Pulmonary artery endothelial cell (primary cell): ENCODE measurements around the gene PPDPF. TPM values are rescaled to one million over a fixed set of nuclear protein-coding genes. Genes with fewer than 3 reads are reported as not detected.

Source experiments
- DNase-seq: peaks from one replicate; pipeline ENCODE4 v3.0.0-alpha.2; 2011; ENCODE audit warnings: low read depth, low spot score
- total RNA-seq: library from RNA; depleted of rRNA; stranded (reverse); fragments of >200 nt; gene quantifications from 2 replicates; pipeline ENCODE4 v1.2.3, GENCODE V29; 2014

The PPDPF gene
- total RNA-seq, 1 donor from 2014 or later, result 21.4 TPM

GRCh38 chr20:63487116-63487764 is 33.3 kb upstream of the PPDPF start:
- DNase-seq, result no peak

- DNase-seq, result no peak
These were observed 32.8 kb upstream of the PPDPF start for GRCh38 chr20:63487781-63488241.

- no peak for DNase-seq
These were observed 32.0 kb upstream of the PPDPF start for GRCh38 chr20:63488315-63489251.

DNA sequence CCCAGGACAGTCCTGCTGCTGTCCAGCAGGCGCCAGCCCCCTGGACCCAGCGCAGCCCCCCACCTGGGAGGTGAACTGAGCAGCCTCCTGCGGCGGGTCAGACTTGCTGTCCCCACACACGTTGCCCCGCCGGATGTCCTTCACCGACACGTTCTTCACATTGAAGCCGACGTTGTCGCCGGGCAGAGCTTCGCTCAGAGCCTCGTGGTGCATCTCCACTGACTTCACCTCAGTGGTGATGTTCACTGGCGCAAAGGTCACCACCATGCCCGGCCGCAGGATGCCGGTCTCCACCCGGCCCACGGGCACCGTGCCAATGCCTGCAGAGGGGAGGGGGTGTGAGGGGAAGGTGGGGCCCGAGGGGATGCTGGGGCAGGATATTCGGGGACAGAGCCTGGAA is 30.1 kb upstream of the PPDPF start:
- no peak for DNase-seq

DNA sequence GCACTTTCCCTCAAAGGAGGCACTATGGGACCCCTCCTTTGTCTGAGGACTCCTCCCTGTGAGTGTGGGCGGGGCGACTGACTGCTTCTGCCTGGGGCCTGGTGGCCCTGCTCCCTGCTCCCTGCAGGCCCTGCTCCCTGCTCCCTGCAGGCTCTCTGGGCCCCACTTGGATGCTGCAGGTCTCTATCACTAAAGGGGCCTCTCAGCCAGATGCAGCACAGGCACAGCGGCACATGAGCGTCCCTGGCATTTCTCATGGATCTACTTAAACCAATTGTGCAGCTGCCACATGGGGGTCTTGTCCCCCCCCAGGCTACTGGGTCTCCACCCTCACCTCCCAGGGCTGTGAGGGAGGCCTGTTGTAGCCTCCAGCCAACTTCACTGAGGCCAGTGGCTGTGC is 29.5 kb upstream of the PPDPF start:
- DNase-seq, result no peak

- no peak for DNase-seq
These were observed 28.8 kb upstream of the PPDPF start for GRCh38 chr20:63491635-63492230.

DNA sequence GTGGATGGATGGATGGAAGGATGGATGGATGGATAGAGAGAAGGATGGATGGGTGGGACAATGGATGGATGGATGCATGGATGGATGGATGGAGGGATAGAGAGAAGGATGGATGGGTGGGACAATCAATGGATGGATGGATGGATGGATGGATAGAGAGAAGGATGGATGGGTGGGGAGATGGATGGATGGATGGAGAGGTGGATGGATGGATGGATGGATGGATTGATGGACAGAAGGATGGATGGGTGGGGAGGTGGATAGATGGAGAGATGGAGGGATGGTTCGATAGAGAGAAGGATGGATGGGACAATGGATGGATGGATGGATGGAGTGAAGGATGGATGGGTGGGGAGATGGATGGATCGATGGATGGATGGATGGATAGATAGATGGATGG is 28.0 kb upstream of the PPDPF start:
- DNase-seq, result no peak

GRCh38 chr20:63492982-63493381 is 27.6 kb upstream of the PPDPF start:
- DNase-seq, result no peak

- DNase-seq, result no peak
These were observed 27.0 kb upstream of the PPDPF start for GRCh38 chr20:63493563-63494020.

DNA sequence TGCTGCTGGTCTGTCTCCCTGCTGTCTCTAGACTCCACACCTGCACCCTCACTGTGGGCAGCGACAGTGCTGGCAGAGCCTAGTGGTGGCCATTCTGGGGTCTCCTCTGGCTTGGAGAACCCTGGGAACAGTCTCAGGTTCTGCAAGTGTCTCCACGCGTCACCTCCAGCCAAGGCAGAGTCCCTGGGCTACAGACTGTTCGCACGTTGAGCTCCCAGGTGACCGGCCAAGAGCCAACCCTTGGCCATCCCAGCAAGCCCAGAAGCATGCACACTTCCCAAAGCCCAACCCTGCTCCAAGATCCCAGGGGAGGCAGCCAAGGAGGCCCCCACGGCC is 26.5 kb upstream of the PPDPF start:
- DNase-seq, result no peak

DNA sequence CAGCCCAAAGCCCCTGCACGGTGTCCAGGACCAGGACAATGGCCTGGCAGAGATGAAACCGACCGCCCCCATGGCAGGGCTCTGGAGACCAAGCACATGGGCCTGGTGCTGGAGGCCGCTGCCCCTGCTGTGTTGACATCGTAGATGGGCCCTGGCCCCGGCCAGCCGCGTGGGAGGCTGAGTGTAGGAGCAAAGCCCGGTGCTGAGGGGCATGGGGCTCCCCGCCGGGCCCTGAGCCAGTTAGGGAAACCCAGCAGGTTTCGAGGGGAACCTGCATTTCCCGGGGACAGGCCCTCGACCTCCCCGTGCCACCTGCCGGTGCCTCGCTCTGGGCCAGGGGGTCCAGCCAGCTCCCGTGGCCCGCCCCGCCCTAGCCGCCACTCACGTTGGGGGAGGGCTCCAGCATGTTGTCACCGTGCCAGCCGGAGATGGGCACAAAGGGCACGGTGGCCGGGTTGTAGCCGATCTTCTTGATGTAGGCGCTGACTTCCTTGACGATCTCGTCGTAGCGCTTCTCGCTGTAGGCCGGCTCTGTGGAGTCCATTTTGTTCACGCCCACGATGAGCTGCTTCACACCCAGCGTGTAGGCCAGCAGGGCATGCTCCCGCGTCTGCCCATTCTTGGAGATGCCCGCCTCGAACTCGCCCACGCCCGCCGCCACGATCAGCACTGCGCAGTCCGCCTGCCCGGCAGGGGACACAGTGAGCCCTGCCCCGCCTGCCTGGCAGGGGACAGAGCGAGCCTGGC is 26.0 kb upstream of the PPDPF start:
- DNase-seq, result no peak

GRCh38 chr20:63495167-63495720 is 25.3 kb upstream of the PPDPF start:
- no peak for DNase-seq

GRCh38 chr20:63495741-63496595 is 24.6 kb upstream of the PPDPF start:
- no peak for DNase-seq

DNA sequence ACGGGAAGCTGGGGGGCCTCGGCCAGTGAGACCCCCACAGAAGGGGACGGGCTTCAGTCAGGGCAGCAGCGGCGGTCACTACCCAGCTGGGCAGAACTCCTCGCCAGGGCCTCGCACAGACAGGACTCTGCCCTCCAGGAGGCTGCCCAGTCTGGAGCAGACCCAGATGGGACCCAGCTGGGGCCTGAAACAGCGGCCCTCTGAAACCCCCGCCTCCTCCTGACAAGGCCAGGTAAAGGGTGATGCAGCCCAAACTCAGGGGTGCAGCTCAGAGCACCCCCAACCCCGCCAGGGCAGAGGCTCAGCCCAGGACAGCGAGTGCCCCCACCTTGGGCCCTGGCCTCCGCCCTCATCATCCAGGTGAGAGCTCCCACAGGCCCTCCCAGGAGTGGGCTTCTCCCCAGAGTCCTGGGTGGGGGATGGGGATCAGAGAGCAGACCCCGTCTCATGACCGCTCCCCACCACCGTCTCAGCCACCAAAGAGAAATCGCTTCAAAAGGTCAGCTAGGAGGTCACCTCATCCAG is 23.9 kb upstream of the PPDPF start:
- DNase-seq, result no peak

DNA sequence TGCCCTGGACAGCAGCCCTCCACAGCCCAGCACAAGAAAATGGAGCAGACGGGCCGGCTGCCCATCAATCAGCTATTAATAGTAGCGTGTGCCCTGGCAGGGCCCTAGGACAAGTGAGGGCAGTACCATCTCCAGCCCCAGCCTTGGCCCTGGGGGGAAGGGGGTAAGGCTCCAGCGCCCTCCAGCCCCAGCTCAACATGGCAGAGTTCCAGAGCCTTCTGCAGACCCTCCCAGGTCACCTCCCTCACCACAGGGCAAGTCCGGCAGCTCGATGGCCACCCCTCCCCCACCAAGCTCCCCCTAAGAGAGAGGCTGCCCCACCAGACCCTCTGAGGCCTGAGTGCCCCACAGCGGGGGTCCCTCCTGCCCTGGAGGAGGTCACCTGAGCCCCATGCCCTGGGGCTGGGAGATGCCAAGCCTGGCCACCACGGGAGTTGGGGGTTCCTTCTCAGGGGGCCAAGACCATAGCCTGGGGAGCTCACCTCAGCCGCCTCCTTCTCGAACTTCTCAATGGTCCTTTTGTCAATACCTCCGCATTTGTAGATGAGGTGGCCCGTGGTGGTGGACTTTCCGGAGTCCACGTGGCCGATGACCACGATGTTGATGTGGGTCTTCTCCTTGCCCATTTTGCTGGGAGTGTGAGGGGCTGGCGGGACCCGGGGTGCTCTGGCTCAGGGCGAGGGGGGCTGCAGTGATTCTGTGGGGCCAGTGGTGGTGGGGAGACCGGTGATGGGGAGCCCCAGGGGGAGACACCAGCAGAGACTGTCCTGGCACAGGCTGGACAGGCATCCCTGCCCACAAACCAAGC is 23.2 kb upstream of the PPDPF start:
- no peak for DNase-seq

- no peak for DNase-seq
These were observed 22.3 kb upstream of the PPDPF start for GRCh38 chr20:63497946-63498935.

DNA sequence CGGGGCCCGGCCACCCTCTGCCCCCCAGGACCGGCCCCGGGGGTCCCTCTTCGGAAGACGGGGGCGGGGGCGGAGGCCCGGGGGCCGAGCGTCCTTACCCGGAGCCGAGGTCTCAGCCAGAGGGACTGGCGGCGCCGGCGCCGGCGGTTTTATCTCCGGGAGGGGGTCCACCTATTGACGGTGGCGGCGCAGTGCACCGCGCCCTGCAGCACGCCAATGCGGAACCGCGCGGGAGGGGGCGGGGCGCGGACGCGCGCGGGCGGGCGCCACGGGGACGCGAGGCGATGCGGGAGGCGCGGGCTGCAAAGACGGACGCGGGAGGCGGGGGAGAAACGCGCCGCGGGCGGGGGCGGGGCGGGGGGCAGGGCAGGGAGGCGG is 21.6 kb upstream of the PPDPF start, which contains the start of gene EEF1A2:
Gene EEF1A2, minus strand, starts transcription at position 124 of the 378 bp plus-strand sequence. CDS start 1,320 bp downstream, outside the sequence.
- DNase-seq, result no peak
